Stomach (tissue), 9 donors: ENCODE data around the gene RRP15. TPM values are rescaled to one million over a fixed set of nuclear protein-coding genes. Genes with fewer than 3 reads are reported as not detected.

Source experiments
- DNase-seq, 2 donors: peaks; one replicate each; pipeline versions ENCODE4 v3.0.0 to v3.0.0-alpha.2; 2013 to 2019
- H3K27ac ChIP-seq, 5 donors: fragments of 200-600 bp in 4 of 5; sonication (generic) in 4 of 5; one replicate each; pipeline ENCODE4 v1.5.1; 2013 to 2019; ENCODE audit warnings: mild to moderate bottlenecking in 1 of 5, moderate library complexity in 1 of 5
- H3K27me3 ChIP-seq, 3 donors: fragments of 200-600 bp; sonication (generic); one replicate each; pipeline ENCODE4 v1.5.1; 2017 to 2019; ENCODE audit warnings: mixed run types in 1 of 3
- H3K36me3 ChIP-seq, 4 donors: fragments of 200-600 bp; sonication (generic); 1 replicate in 3 of 4; 2 replicates in 1 of 4; pipeline ENCODE4 v1.5.1; 2016 to 2019
- H3K4me1 ChIP-seq, 4 donors: fragments of 200-600 bp; sonication (generic); one replicate each; pipeline ENCODE4 v1.5.1; 2016 to 2019
- H3K4me3 ChIP-seq, 4 donors: fragments of 200-600 bp; sonication (generic) in 3 of 4; one replicate each; pipeline ENCODE4 v1.5.1; 2016 to 2019; ENCODE audit warnings: mild to moderate bottlenecking in 1 of 4
- H3K9me3 ChIP-seq, 4 donors: fragments of 200-600 bp; sonication (generic); one replicate each; pipeline ENCODE4 v1.5.1; 2016 to 2019
- CTCF ChIP-seq, 7 experiments: fragments of 450-650 bp in 4 of 7; fragments of 200-600 bp in 3 of 7; sonication (generic) in 3 of 7; IDR thresholded peaks; one replicate each; pipeline ENCODE4 v1.5.1; 2016 to 2019; ENCODE audit warnings: antibody characterized with exemption in 7 of 7, control low read depth in 2 of 7, mild to moderate bottlenecking in 1 of 7
- EP300 ChIP-seq: sonication (generic); formaldehyde crosslinking; IDR thresholded peaks from one replicate; pipeline ENCODE4 v1.6.1; 2017; ENCODE audit warnings: antibody characterized with exemption
- POLR2A ChIP-seq, 4 donors: fragments of 450-650 bp; IDR thresholded peaks; one replicate each; pipeline ENCODE4 v1.6.1; 2016; ENCODE audit warnings: antibody characterized with exemption in 4 of 4, control low read depth in 2 of 4, mild to moderate bottlenecking in 1 of 4, moderate library complexity in 1 of 4
- POLR2AphosphoS5 ChIP-seq, 3 donors: sonication (generic); formaldehyde crosslinking; IDR thresholded peaks; one replicate each; pipeline ENCODE4 v1.6.1; 2016; ENCODE audit warnings: antibody characterized with exemption in 3 of 3
- WGBS, 5 donors: extraction: QIAGEN DNeasy Blood & Tissue Kit in 3 of 5; methylation state at CpG; one replicate each; pipeline versions ENCODE4 v1.1.5 to v1.1.7; 2013 to 2018; 5-methylcytosine and 5-hydroxymethylcytosine counted together
- intact Hi-C: fragments of 100-400 bp; cut with DNase I; formaldehyde crosslinking; loops from one replicate; pipeline ENCODE4 v1.15.1; 2023; ENCODE audit warnings: low total_unique reads
- polyA plus RNA-seq, 3 donors: library from polyadenylated mRNA; stranded (reverse); fragments of 200-250 nt; gene quantifications; one replicate each; pipeline ENCODE4 v1.2.3, GENCODE V29; 2013
- total RNA-seq, 5 donors: library from RNA; depleted of rRNA; stranded (reverse); fragments of >200 nt; gene quantifications; one replicate each; pipeline versions ENCODE4 v1.1.0 to v1.2.3, GENCODE V29; 2014 to 2016
- donor health status: healthy with polysubstance abuse.
- donor health status: Bipolar disorder and iron deficiency.
- donor health status: healthy.

The RRP15 gene
- total and polyA plus RNA-seq, 8 donors = 2.6 to 70.1 (median 8.9) TPM

- Histone ChIP-seq H3K9me3 (no peaks in the 10 kb centered on the region), H3K4me3 (peak overlapping the region; percentile 58 to 66 (median 64)), H3K27me3 (peaks cover 0 to 17% (median 8%) of the 10 kb centered on the region in 3 donors), H3K36me3 (no peaks in the 10 kb centered on the region), H3K27ac (peak overlapping the region in 4 of 5 donors; percentile 79 to 89 (median 83)), H3K4me1 (peaks cover 8 to 65% (median 43%) of the 10 kb centered on the region in 4 donors)
- intact Hi-C loops = no loop called here
- no peak for TF ChIP-seq CTCF (IDR thresholded peaks at IDR 0.05)
- no peak for TF ChIP-seq EP300
- TF ChIP-seq POLR2A (IDR thresholded peaks at IDR 0.05) = no peak
- no peak for TF ChIP-seq POLR2AphosphoS5 (IDR thresholded peaks at IDR 0.05)
- DNase-seq = peak in 1 of 2 donors; percentile 80
- WGBS, 5 donors = 8 to 18% (median 15%) methylated on average over 9 of the region's 9 CpGs
These were observed 62.9 kb downstream of the RRP15 start for GRCh38 chr1:218347723-218348627.

- TF ChIP-seq POLR2A (IDR thresholded peaks at IDR 0.05) (no peak), EP300 (no peak), CTCF (IDR thresholded peaks at IDR 0.05) (no peak), POLR2AphosphoS5 (IDR thresholded peaks at IDR 0.05) (no peak)
- Histone ChIP-seq H3K27ac (peak overlapping the region in 4 of 5 donors; percentile 79 to 89 (median 83)), H3K27me3 (peaks cover 0 to 17% (median 8%) of the 10 kb centered on the region in 3 donors), H3K9me3 (no peaks in the 10 kb centered on the region), H3K4me1 (peaks cover 8 to 65% (median 43%) of the 10 kb centered on the region in 4 donors), H3K4me3 (peak overlapping the region; percentile 58 to 66 (median 64)), H3K36me3 (no peaks in the 10 kb centered on the region)
- intact Hi-C loops = no loop called here
- WGBS, 5 donors = 28 to 39% (median 31%) methylated on average over 3 of the region's 3 CpGs
- DNase-seq = no peak
These were observed 63.6 kb downstream of the RRP15 start for GRCh38 chr1:218348628-218349071.

- peaks cover 0 to 17% (median 8%) of the 10 kb centered on the region in 3 donors for H3K27me3 ChIP-seq
- intact Hi-C loops = no loop called here
- H3K4me1 ChIP-seq = peaks cover 7 to 65% (median 43%) of the 10 kb centered on the region in 4 donors
- TF ChIP-seq POLR2AphosphoS5 (IDR thresholded peaks at IDR 0.05) (no peak), EP300 (no peak), CTCF (IDR thresholded peaks at IDR 0.05) (no peak), POLR2A (IDR thresholded peaks at IDR 0.05) (no peak)
- 47 to 68% (median 55%) methylated on average over 5 of the region's 5 CpGs for WGBS, 5 donors
- H3K9me3 ChIP-seq = no peaks in the 10 kb centered on the region
- peak overlapping the region in 3 of 5 donors; percentile 82 to 89 (median 84) for H3K27ac ChIP-seq
- peak overlapping the region in 3 of 4 donors; percentile 10 to 66 (median 63) for H3K4me3 ChIP-seq
- no peaks in the 10 kb centered on the region for H3K36me3 ChIP-seq
- DNase-seq = no peak
These were observed 64.4 kb downstream of the RRP15 start for GRCh38 chr1:218349348-218350034.

GRCh38 chr1:218350035-218350525, 65.0 kb downstream of the RRP15 start:
- 50 to 63% (median 54%) methylated on average over 7 of the region's 7 CpGs for WGBS, 5 donors
- peak overlapping the region in 3 of 5 donors; percentile 68 to 89 (median 82) for H3K27ac ChIP-seq
- peaks cover 1 to 61% (median 37%) of the 10 kb centered on the region in 4 donors for H3K4me1 ChIP-seq
- intact Hi-C loops = no loop called here
- peaks cover 0 to 17% (median 8%) of the 10 kb centered on the region in 3 donors for H3K27me3 ChIP-seq
- H3K36me3 ChIP-seq = no peaks in the 10 kb centered on the region
- TF ChIP-seq POLR2AphosphoS5 (IDR thresholded peaks at IDR 0.05) = no peak
- no peak for TF ChIP-seq CTCF (IDR thresholded peaks at IDR 0.05)
- no peak for DNase-seq
- no peaks in the 10 kb centered on the region for H3K9me3 ChIP-seq
- H3K4me3 ChIP-seq = peak overlapping the region in 1 of 4 donors; percentile 66
